HG03520 (cell line): ENCODE data around the gene DDX3Y.

Experiments used
- ATAC-seq: cut with Tn5 transposase; IDR thresholded peaks from one replicate; pipeline ENCODE4 v1.9.1; 2021; ENCODE audit warnings: mild to moderate bottlenecking, moderate library complexity; ENCODE audit not compliant: unreplicated experiment

The DDX3Y gene

GRCh38 chrY:12904618-12905516 is at the start of gene DDX3Y:
TSS of gene DDX3Y (plus strand) at chrY:12904868. CDS start at chrY:12904937, 69 bp downstream.
- ATAC-seq = no peak

- no peak for ATAC-seq
These were observed 48.8 kb upstream of the DDX3Y start for GRCh38 chrY:12855791-12856275.

- no peak for ATAC-seq
These were observed 36.7 kb upstream of the DDX3Y start for GRCh38 chrY:12867960-12868359.

GRCh38 chrY:12896973-12897372 is 7.7 kb upstream of the DDX3Y start:
- no peak for ATAC-seq

- ATAC-seq = no peak
These were observed 6.1 kb upstream of the DDX3Y start for GRCh38 chrY:12898604-12899003.

GRCh38 chrY:12905517-12905872 is 827 bp downstream of the DDX3Y start:
- ATAC-seq = no peak

- no peak for ATAC-seq
These were observed 1.2 kb downstream of the DDX3Y start for GRCh38 chrY:12905895-12906294.

- no peak for ATAC-seq
These were observed 8.9 kb downstream of the DDX3Y start for GRCh38 chrY:12913541-12913940.

- no peak for ATAC-seq
These were observed 23.4 kb downstream of the DDX3Y start for GRCh38 chrY:12928043-12928442.

GRCh38 chrY:12941725-12942687 is 37.3 kb downstream of the DDX3Y start:
- no peak for ATAC-seq
